K562 (cell line): ENCODE results near the gene SPATA31D3. TPM values are rescaled to one million over a fixed set of nuclear protein-coding genes. Genes with fewer than 3 reads are reported as not detected.

Experiments used
- ATAC-seq: fragments of 200-7000 bp; cut with Tn5 transposase; 3 replicates; pipeline ENCODE4 v1.9.1; 2020; ENCODE audit warnings: moderate library complexity
- BruUV-seq: library from RNA; stranded (reverse); fragments of 400-500 nt; replicated peaks from 2 replicates; lab custom pipeline; 2021; lab: Mats Ljungman, UMichigan
- CTCF ChIA-PET: fragments of 300-600 bp; formaldehyde crosslinking; extraction: SDS; loops from one replicate; lab custom pipeline; 2021; ENCODE audit warnings: low intra/inter-chr PET ratio; lab: Yijun Ruan, JAX
- POLR2A ChIA-PET: fragments of 300-600, 350-650 bp; sonication (Branson Sonifier 250); formaldehyde crosslinking; extraction: SDS; loops from one replicate; lab custom pipeline; 2021; ENCODE audit warnings: antibody characterized with exemption, inconsistent platforms; lab: Yijun Ruan, JAX
- DNase-seq, 4 experiments: peaks; one replicate each; pipeline versions ENCODE4 v3.0.0 to v3.0.0-alpha.2; 2011 to 2018; ENCODE audit warnings: low spot score in 3 of 4, mixed read lengths in 3 of 4; ENCODE audit errors: extremely low read depth in 1 of 4
- FAIRE-seq: peaks from 2 replicates; lab custom pipeline; 2011; peaks lifted over from hg19 to GRCh38; lab: Jason Lieb, UNC
- H2AFZ ChIP-seq: 2 replicates; pipeline ENCODE4 v1.6.0; 2011; ENCODE audit warnings: low read depth, low read length, control low read depth, inconsistent platforms
- H3K27ac ChIP-seq: fragments of 200-600 bp; 3 replicates; pipeline ENCODE4 v1.8.0; 2011; ENCODE audit warnings: low read depth, mild to moderate bottlenecking, control low read depth, inconsistent platforms, low read length, moderate library complexity, mixed read lengths; ENCODE audit errors: extremely low read depth
- H3K27me3 ChIP-seq, 2 experiments: fragments of 300-600 bp in 1 of 2; 2 replicates in 1 of 2; 3 replicates in 1 of 2; pipeline versions ENCODE4 v1.6.0 to v1.8.0; 2011; ENCODE audit warnings: inconsistent platforms in 2 of 2, low read length in 2 of 2, mild to moderate bottlenecking in 1 of 2, mixed read lengths in 1 of 2, moderate library complexity in 1 of 2; ENCODE audit not compliant: control insufficient read depth in 2 of 2, insufficient read depth in 2 of 2
- H3K36me3 ChIP-seq: fragments of 300-600 bp; 3 replicates; pipeline ENCODE4 v1.8.0; 2011; ENCODE audit warnings: mild to moderate bottlenecking, low read length, inconsistent platforms; ENCODE audit not compliant: control insufficient read depth, insufficient read depth
- H3K4me1 ChIP-seq, 2 experiments: fragments of 200-600 bp in 1 of 2; replicated peaks in 1 of 2; 2 replicates in 1 of 2; 3 replicates in 1 of 2; pipeline versions ENCODE4 v1.5.1 to v1.8.0; 2011; ENCODE audit warnings: inconsistent platforms in 2 of 2, low read length in 2 of 2, mild to moderate bottlenecking in 1 of 2, mixed read lengths in 1 of 2, moderate library complexity in 1 of 2; ENCODE audit not compliant: control insufficient read depth in 2 of 2, insufficient read depth in 2 of 2
- H3K4me2 ChIP-seq: 2 replicates; pipeline ENCODE4 v1.6.1; 2011; ENCODE audit warnings: low read length, control low read depth, inconsistent platforms, mixed read lengths; ENCODE audit not compliant: insufficient read depth
- H3K4me3 ChIP-seq: fragments of 200-600 bp; sonication (generic), shearing (Covaris generic); 2 replicates; pipeline ENCODE4 v1.5.1; 2016; ENCODE audit warnings: control low read depth, inconsistent platforms
- H3K79me2 ChIP-seq: fragments of 200-600 bp; 3 replicates; pipeline ENCODE4 v1.8.0; 2011; ENCODE audit warnings: low read length, inconsistent platforms; ENCODE audit not compliant: control insufficient read depth, insufficient read depth
- H3K9ac ChIP-seq, 2 experiments: 2 replicates each; pipeline versions ENCODE4 v1.6.0 to v1.6.1; 2011; ENCODE audit warnings: low read depth in 2 of 2, low read length in 2 of 2, control low read depth in 1 of 2, inconsistent platforms in 1 of 2, mild to moderate bottlenecking in 1 of 2, mixed read lengths in 1 of 2; ENCODE audit not compliant: insufficient read depth in 1 of 2
- H3K9me1 ChIP-seq: one replicate; pipeline ENCODE4 v1.6.0; 2011; ENCODE audit warnings: inconsistent platforms, mild to moderate bottlenecking, low read length, moderate library complexity; ENCODE audit not compliant: control insufficient read depth, insufficient read depth
- H3K9me3 ChIP-seq: replicated peaks from 2 replicates; pipeline ENCODE4 v1.5.1; 2011; ENCODE audit warnings: low read depth, low read length, inconsistent platforms; ENCODE audit not compliant: control insufficient read depth, insufficient read depth
- H4K20me1 ChIP-seq: replicated peaks from 2 replicates; pipeline ENCODE4 v1.6.1; 2011; ENCODE audit warnings: low read length, inconsistent platforms, mixed read lengths; ENCODE audit not compliant: control insufficient read depth, insufficient read depth
- ARNT ChIP-seq, 2 experiments: fragments of 450-650 bp; IDR thresholded peaks; 2 replicates each; pipeline ENCODE4 v1.6.1; 2016; ENCODE audit warnings: mild to moderate bottlenecking in 1 of 2
- DPF2 ChIP-seq: fragments of 450-650 bp; IDR thresholded peaks from 2 replicates; pipeline ENCODE4 v1.6.1; 2016
- EP300 ChIP-seq: IDR thresholded peaks from 2 replicates; pipeline ENCODE4 v1.6.1; 2012; ENCODE audit warnings: low read length, improper control_type of control experiment
- SAFB ChIP-seq: fragments of 200-400 bp; formaldehyde crosslinking; IDR thresholded peaks from 2 replicates; pipeline ENCODE4 v1.6.1; 2017; ENCODE audit warnings: low read depth, low read length, borderline replicate concordance
- SRF ChIP-seq, 2 experiments: fragments of 250-450, 450-650 bp in 1 of 2; sonication (Bioruptor Pico) in 1 of 2; sonication (generic) in 1 of 2; formaldehyde crosslinking; IDR thresholded peaks; 2 replicates each; pipeline versions ENCODE4 v1.5.0 to v1.5.1; 2020 to 2022; ENCODE audit warnings: mild to moderate bottlenecking in 1 of 2, missing genetic modification reagents in 1 of 2
- WGBS: fragments of 100-300 bp; shearing (Covaris generic); methylation state at CpG from one replicate; pipeline ENCODE4 v1.1.6; 2016; ENCODE audit warnings: low coverage, mixed read lengths; ENCODE audit not compliant: insufficient coverage; ENCODE audit errors: missing lambda C conversion rate; 5-methylcytosine and 5-hydroxymethylcytosine counted together
- in situ Hi-C: fragments of 300-500 bp; cut with MboI; formaldehyde crosslinking; loops from 4 replicates; pipeline ENCODE4 v1.15.0; 2018; ENCODE audit warnings: inconsistent platforms, mixed read lengths
- intact Hi-C: fragments of 100-400 bp; cut with micrococcal nuclease; formaldehyde crosslinking; loops from 2 replicates; pipeline ENCODE4 v1.14.2; 2022
- polyA plus RNA-seq, 8 experiments: library from polyadenylated mRNA; depleted of rRNA in 4 of 8; stranded (reverse) in 5 of 8; unstranded in 3 of 8; fragments of >200 nt; fragmentation: Nextera tagmentation in 2 of 8; fragmentation: Illumina TruSeq in 1 of 8; extraction: Ambion mirVana in 2 of 8; extraction: Trizol in 1 of 8; gene quantifications; 2 replicates each; pipeline versions ENCODE4 v1.2.1 to v1.2.3, GENCODE V29; 2011 to 2014; ENCODE audit warnings: inconsistent platforms in 1 of 8, missing spikeins in 1 of 8
- total RNA-seq, 7 experiments: library from RNA; depleted of rRNA in 6 of 7; stranded (reverse); fragments of >200 nt in 6 of 7; fragmentation: Illumina TruSeq in 2 of 7; extraction: Trizol in 2 of 7; gene quantifications; 2 replicates each; pipeline versions ENCODE4 v1.2.1 to v1.2.3, GENCODE V29; 2011 to 2021; ENCODE audit warnings: low replicate concordance in 1 of 7
- TF ChIP-seq, protein P1 (sequence below): fragments of 250-450 bp; sonication (Bioruptor Pico); IDR thresholded peaks from 2 replicates; pipeline ENCODE4 v1.4.0; 2020; ENCODE audit warnings: mild to moderate bottlenecking
- TF ChIP-seq, protein P2 (sequence below): fragments of 450-650 bp; IDR thresholded peaks from 2 replicates; pipeline ENCODE4 v1.7.0; 2016; ENCODE audit warnings: borderline replicate concordance
- TF ChIP-seq, protein P3 (sequence below): fragments of 250-450 bp; sonication (Bioruptor Pico); IDR thresholded peaks from 2 replicates; pipeline ENCODE4 v1.5.0; 2021
- TF ChIP-seq, protein P4 (sequence below): fragments of 450-650 bp; IDR thresholded peaks from 2 replicates; pipeline ENCODE4 v1.6.1; 2016; ENCODE audit warnings: missing biosample characterization, missing genetic modification characterization

Gene SPATA31D3
- total and polyA plus RNA-seq, 9 of the 15 experiments (the other 6 are each of a cell fraction or from before 2014, with no cell fraction given): not detected

DNA sequence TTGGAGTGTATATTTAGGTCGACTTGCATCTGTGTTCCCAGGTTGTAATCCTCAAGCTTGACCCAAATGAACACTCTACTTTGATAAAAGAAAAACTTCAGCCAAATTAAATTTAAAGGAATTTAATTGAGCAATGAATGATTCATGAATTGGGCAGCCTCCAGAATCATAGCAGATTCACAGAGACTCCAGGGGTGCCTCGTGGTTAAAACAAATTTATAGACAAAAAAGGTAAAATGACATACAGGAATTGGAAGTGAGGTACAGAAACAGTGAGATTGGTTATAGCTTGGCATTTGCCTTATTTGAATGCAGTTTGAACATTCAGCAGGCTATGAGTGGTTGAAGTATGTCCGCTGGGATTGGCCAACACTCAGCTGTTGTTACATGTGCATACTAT lies 36.6 kb upstream of the SPATA31D3 start:
- Histone ChIP-seq H2AFZ (no peak overlapping the region), H3K36me3 (no peaks in the 10 kb centered on the region), H3K27ac (no peak overlapping the region), H3K9me1 (no peaks in the 10 kb centered on the region), H3K4me2 (no peak overlapping the region), H3K4me3 (no peak overlapping the region), H4K20me1 (no peaks in the 10 kb centered on the region), H3K9me3 (no peaks in the 10 kb centered on the region), H3K9ac (no peak overlapping the region), H3K79me2 (no peaks in the 10 kb centered on the region), H3K27me3 (no peaks in the 10 kb centered on the region), H3K4me1 (no peaks in the 10 kb centered on the region)
- ATAC-seq (no peak), FAIRE-seq (no peak), DNase-seq (no peak)
- intact Hi-C loops (no loop called here), in situ Hi-C loops (no loop called here)
- TF ChIP-seq SAFB (no peak), EP300 (no peak), DPF2 (no peak), ARNT (IDR thresholded peaks at IDR 0.05) (no peak), SRF (CRISPR knock-in tag; IDR thresholded peaks at IDR 0.05) (no peak)
- TF ChIP-seq, protein P1, sequence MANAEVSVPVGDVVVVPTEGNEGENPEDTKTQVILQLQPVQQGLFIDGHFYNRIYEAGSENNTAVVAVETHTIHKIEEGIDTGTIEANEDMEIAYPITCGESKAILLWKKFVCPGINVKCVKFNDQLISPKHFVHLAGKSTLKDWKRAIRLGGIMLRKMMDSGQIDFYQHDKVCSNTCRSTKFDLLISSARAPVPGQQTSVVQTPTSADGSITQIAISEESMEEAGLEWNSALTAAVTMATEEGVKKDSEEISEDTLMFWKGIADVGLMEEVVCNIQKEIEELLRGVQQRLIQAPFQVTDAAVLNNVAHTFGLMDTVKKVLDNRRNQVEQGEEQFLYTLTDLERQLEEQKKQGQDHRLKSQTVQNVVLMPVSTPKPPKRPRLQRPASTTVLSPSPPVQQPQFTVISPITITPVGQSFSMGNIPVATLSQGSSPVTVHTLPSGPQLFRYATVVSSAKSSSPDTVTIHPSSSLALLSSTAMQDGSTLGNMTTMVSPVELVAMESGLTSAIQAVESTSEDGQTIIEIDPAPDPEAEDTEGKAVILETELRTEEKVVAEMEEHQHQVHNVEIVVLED: no peak
- TF ChIP-seq, protein P2, sequence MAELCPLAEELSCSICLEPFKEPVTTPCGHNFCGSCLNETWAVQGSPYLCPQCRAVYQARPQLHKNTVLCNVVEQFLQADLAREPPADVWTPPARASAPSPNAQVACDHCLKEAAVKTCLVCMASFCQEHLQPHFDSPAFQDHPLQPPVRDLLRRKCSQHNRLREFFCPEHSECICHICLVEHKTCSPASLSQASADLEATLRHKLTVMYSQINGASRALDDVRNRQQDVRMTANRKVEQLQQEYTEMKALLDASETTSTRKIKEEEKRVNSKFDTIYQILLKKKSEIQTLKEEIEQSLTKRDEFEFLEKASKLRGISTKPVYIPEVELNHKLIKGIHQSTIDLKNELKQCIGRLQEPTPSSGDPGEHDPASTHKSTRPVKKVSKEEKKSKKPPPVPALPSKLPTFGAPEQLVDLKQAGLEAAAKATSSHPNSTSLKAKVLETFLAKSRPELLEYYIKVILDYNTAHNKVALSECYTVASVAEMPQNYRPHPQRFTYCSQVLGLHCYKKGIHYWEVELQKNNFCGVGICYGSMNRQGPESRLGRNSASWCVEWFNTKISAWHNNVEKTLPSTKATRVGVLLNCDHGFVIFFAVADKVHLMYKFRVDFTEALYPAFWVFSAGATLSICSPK: no peak
- TF ChIP-seq, protein P3, sequence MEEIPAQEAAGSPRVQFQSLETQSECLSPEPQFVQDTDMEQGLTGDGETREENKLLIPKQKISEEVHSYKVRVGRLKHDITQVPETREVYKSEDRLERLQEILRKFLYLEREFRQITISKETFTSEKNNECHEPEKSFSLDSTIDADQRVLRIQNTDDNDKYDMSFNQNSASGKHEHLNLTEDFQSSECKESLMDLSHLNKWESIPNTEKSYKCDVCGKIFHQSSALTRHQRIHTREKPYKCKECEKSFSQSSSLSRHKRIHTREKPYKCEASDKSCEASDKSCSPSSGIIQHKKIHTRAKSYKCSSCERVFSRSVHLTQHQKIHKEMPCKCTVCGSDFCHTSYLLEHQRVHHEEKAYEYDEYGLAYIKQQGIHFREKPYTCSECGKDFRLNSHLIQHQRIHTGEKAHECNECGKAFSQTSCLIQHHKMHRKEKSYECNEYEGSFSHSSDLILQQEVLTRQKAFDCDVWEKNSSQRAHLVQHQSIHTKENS (CRISPR knock-in tag): no peak
- TF ChIP-seq, protein P4, sequence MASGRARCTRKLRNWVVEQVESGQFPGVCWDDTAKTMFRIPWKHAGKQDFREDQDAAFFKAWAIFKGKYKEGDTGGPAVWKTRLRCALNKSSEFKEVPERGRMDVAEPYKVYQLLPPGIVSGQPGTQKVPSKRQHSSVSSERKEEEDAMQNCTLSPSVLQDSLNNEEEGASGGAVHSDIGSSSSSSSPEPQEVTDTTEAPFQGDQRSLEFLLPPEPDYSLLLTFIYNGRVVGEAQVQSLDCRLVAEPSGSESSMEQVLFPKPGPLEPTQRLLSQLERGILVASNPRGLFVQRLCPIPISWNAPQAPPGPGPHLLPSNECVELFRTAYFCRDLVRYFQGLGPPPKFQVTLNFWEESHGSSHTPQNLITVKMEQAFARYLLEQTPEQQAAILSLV: no peak
- no TSS peak for BruUV-seq
- POLR2A ChIA-PET: no interaction called here
- CTCF ChIA-PET: no interaction called here
- 0% methylated on average over 3 of the region's 3 CpGs for WGBS
